PC-9 (cell line): ENCODE data around the gene TMEM52B. TPM values are rescaled to one million over a fixed set of nuclear protein-coding genes. Genes with fewer than 3 reads are reported as not detected.
"Not testable (repeated sequence)": the region's sequence is repeated elsewhere in the genome, so short reads cannot be mapped to it uniquely, and the experiment has no call there.

Experiments used
- BruUV-seq: library from RNA; stranded (reverse); fragments of 400-500 nt; replicated peaks from 2 replicates; lab custom pipeline; 2021; lab: Mats Ljungman, UMichigan
- CTCF ChIA-PET: fragments of 300-600 bp; sonication (Branson Sonifier 250); formaldehyde crosslinking; loops from one replicate; lab custom pipeline; 2022; ENCODE audit warnings: antibody characterized with exemption; lab: Charles Lee
- POLR2A ChIA-PET: fragments of 300-600 bp; sonication (Branson Sonifier 250); formaldehyde crosslinking; loops from one replicate; lab custom pipeline; 2022; ENCODE audit warnings: antibody characterized with exemption; ENCODE audit not compliant: unreplicated experiment; lab: Charles Lee
- DNase-seq, 2 experiments: peaks; one replicate each; pipeline versions ENCODE4 v3.0.0 to v3.0.0-alpha.2; 2015 to 2022; ENCODE audit warnings: mixed read lengths in 1 of 2
- H2AFZ ChIP-seq: fragments of 200-600 bp; sonication (generic); 2 replicates; pipeline ENCODE4 v1.8.1; 2017; ENCODE audit warnings: antibody characterized with exemption
- H3F3A ChIP-seq: fragments of 200-600 bp; sonication (generic); 2 replicates; pipeline ENCODE4 v1.8.1; 2017; ENCODE audit warnings: antibody characterized with exemption, mild to moderate bottlenecking, low read depth; ENCODE audit not compliant: insufficient read depth
- H3K27ac ChIP-seq: fragments of 200-600 bp; sonication (generic); 2 replicates; pipeline ENCODE4 v1.6.1; 2016; ENCODE audit warnings: mixed run types
- H3K27me3 ChIP-seq: fragments of 200-600 bp; sonication (generic); 2 replicates; pipeline ENCODE4 v1.6.1; 2016; ENCODE audit warnings: low read depth, mixed run types; ENCODE audit not compliant: insufficient read depth
- H3K36me3 ChIP-seq: fragments of 200-600 bp; sonication (generic); 2 replicates; pipeline ENCODE4 v1.6.1; 2016; ENCODE audit warnings: low read depth, mixed run types
- H3K4me1 ChIP-seq: fragments of 200-600 bp; sonication (generic); replicated peaks from 2 replicates; pipeline ENCODE4 v1.6.1; 2016; ENCODE audit warnings: mixed run types; ENCODE audit not compliant: insufficient read depth
- H3K4me2 ChIP-seq: fragments of 200-600 bp; sonication (generic); 2 replicates; pipeline ENCODE4 v1.6.1; 2017; ENCODE audit warnings: mixed run types
- H3K4me3 ChIP-seq: fragments of 200-600 bp; sonication (generic); 2 replicates; pipeline ENCODE4 v1.6.1; 2016; ENCODE audit warnings: mixed run types
- H3K79me2 ChIP-seq: fragments of 200-600 bp; sonication (generic); 2 replicates; pipeline ENCODE4 v1.6.1; 2017; ENCODE audit warnings: low read depth, mixed run types
- H3K9me2 ChIP-seq: fragments of 200-600 bp; sonication (generic); 2 replicates; pipeline ENCODE4 v1.8.1; 2017; ENCODE audit warnings: mild to moderate bottlenecking; ENCODE audit not compliant: insufficient read depth
- H3K9me3 ChIP-seq: fragments of 200-600 bp; sonication (generic); 2 replicates; pipeline ENCODE4 v1.8.1; 2016; ENCODE audit warnings: low read depth; ENCODE audit not compliant: insufficient read depth
- H4K20me1 ChIP-seq: fragments of 200-600 bp; sonication (generic); 2 replicates; pipeline ENCODE4 v1.8.1; 2017; ENCODE audit not compliant: insufficient read depth
- EZH2 ChIP-seq: fragments of 200-600 bp; sonication (generic); IDR thresholded peaks from 2 replicates; pipeline ENCODE4 v1.8.0; 2017; ENCODE audit warnings: antibody characterized with exemption, low read depth
- intact Hi-C: fragments of 100-400 bp; cut with micrococcal nuclease; formaldehyde crosslinking; loops from one replicate; pipeline ENCODE4 v1.10.0; 2022; ENCODE audit not compliant: unreplicated experiment
- total RNA-seq: library from RNA; stranded (reverse); gene quantifications from 2 replicates; pipeline ENCODE4 v1.2.3, GENCODE V29; 2021
- TF ChIP-seq, protein P1 (sequence below): fragments of 200-600 bp; sonication (generic); conservative IDR thresholded peaks from 2 replicates; pipeline ENCODE4 v1.6.1; 2017; ENCODE audit warnings: mixed run types, antibody characterized with exemption, mild to moderate bottlenecking, moderate library complexity

TMEM52B gene
- total RNA-seq, 1 experiment from 2014 or later: 2.6 TPM

DNA sequence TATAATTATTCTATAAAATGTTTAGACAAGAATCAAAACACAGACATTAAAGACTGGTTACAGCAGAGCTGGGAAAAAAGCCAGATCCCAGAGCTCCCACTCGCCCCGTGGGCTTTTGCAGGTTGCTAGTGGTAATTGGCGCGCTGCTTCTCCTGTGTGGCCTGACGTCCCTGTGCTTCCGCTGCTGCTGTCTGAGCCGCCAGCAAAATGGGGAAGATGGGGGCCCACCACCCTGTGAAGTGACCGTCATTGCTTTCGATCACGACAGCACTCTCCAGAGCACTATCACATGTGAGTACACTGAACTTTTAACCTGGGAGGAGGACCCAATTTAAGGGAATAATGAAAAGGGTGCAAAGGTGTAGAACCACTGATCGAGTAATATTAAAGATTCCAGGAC lies 7.5 kb downstream of the TMEM52B start:
- POLR2A ChIA-PET: no interaction called here
- H3K9me2 ChIP-seq: no peaks in the 10 kb centered on the region
- no TSS peak for BruUV-seq
- TF ChIP-seq EZH2: no peak
- TF ChIP-seq, protein P1, sequence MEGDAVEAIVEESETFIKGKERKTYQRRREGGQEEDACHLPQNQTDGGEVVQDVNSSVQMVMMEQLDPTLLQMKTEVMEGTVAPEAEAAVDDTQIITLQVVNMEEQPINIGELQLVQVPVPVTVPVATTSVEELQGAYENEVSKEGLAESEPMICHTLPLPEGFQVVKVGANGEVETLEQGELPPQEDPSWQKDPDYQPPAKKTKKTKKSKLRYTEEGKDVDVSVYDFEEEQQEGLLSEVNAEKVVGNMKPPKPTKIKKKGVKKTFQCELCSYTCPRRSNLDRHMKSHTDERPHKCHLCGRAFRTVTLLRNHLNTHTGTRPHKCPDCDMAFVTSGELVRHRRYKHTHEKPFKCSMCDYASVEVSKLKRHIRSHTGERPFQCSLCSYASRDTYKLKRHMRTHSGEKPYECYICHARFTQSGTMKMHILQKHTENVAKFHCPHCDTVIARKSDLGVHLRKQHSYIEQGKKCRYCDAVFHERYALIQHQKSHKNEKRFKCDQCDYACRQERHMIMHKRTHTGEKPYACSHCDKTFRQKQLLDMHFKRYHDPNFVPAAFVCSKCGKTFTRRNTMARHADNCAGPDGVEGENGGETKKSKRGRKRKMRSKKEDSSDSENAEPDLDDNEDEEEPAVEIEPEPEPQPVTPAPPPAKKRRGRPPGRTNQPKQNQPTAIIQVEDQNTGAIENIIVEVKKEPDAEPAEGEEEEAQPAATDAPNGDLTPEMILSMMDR: no peak
- H2AFZ ChIP-seq: no peak overlapping the region
- H3K4me3 ChIP-seq: no peak overlapping the region
- no peaks in the 10 kb centered on the region for H4K20me1 ChIP-seq
- peaks cover 17% of the 10 kb centered on the region; the same call in 1 of the 2 replicates for H3F3A ChIP-seq
- no peak overlapping the region for H3K4me2 ChIP-seq
- peaks cover 49% of the 10 kb centered on the region for H3K4me1 ChIP-seq
- intact Hi-C loops: no loop called here
- no peak overlapping the region for H3K27ac ChIP-seq
- H3K36me3 ChIP-seq: no peaks in the 10 kb centered on the region
- no peak for DNase-seq
- CTCF ChIA-PET: no interaction called here
- no peaks in the 10 kb centered on the region for H3K79me2 ChIP-seq
- no peaks in the 10 kb centered on the region for H3K9me3 ChIP-seq
- H3K27me3 ChIP-seq: no peaks in the 10 kb centered on the region

DNA sequence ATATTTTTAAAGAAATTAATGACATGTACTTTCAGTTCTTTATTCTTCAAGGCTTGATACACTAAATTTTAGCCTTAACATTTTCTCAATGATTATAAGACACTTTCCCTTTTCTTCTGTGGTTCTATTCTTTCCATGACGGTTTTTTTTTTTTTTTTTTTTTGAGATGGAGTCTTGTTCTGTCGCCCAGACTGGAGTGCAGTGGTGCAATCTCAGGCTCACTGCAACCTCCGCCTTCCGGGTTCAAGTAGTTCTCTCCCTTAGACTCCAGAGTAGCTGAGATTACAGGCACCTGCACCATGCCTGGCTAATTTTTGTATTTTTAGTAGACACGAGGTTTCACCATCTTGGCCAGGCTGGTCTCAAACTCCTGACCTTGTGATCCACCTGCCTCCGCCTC lies 8.1 kb downstream of the TMEM52B start:
- H3K4me3 ChIP-seq, H3K9me2 ChIP-seq, DNase-seq, H2AFZ ChIP-seq, H3K4me2 ChIP-seq, H3K27ac ChIP-seq, H4K20me1 ChIP-seq, BruUV-seq, POLR2A ChIA-PET, H3K27me3 ChIP-seq, intact Hi-C loops, H3K36me3 ChIP-seq, H3K79me2 ChIP-seq, H3K9me3 ChIP-seq: not testable (repeated sequence)
- Histone ChIP-seq H3F3A (peaks cover 24% of the 10 kb centered on the region), H3K4me1 (peaks cover 55% of the 10 kb centered on the region)
- CTCF ChIA-PET: interaction anchor here (0.6 kb wide), 1 partner anchor 44 kb away, joined by 3 read pairs; no protein-coding TSS in a partner anchor

DNA sequence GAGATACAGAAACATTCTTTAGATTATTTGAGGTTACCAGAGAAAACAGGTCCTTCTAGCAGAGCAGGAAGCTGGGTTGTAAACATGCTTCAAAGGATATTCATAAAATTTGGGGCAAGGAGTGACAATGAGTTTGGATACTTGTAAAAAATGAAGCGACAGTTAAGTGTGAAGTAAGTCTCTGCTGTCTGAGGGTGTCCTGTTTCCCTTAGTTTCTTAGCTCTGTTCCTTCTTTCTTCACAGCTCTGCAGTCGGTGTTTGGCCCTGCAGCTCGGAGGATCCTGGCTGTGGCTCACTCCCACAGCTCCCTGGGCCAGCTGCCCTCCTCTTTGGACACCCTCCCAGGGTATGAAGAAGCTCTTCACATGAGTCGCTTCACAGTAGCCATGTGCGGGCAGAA lies 10.8 kb downstream of the TMEM52B start:
- BruUV-seq: TSS peak; percentile 73
- POLR2A ChIA-PET: interaction anchor here (0.5 to 1.0 kb wide), 7 partner anchors 19 to 369 kb away, joined by 5 to 11 read pairs (median 7); partner anchors contain the start of gene GABARAPL1

More for the DNA sequence above, 10.8 kb downstream of the TMEM52B start:
- intact Hi-C loops: loop anchor here (1.0 to 2.0 kb wide), 3 partner anchors 9 to 36 kb away; partner anchors contain the start of gene OLR1
- Histone ChIP-seq H3K4me1 (peaks cover 44% of the 10 kb centered on the region), H3K9me3 (no peaks in the 10 kb centered on the region), H3K79me2 (no peaks in the 10 kb centered on the region), H3K9me2 (no peaks in the 10 kb centered on the region), H2AFZ (0 out of 2 replicates have a peak overlapping the region, but pooled peaks have one; percentile 37), H3K27me3 (no peaks in the 10 kb centered on the region), H4K20me1 (no peaks in the 10 kb centered on the region), H3K4me3 (no peak overlapping the region), H3K36me3 (no peaks in the 10 kb centered on the region), H3K27ac (peak overlapping the region; percentile 79), H3K4me2 (peak overlapping the region; percentile 73), H3F3A (peaks cover 27% of the 10 kb centered on the region)
- CTCF ChIA-PET: interaction anchor here (0.6 to 2.8 kb wide), 11 partner anchors 11 to 466 kb away, joined by 3 to 28 read pairs (median 4); partner anchors contain the start of gene GABARAPL1
- peak; percentile 41 to 94 for DNase-seq
- TF ChIP-seq, protein P1: no peak
- no peak for TF ChIP-seq EZH2
